Mesenteric fat pad (tissue), 1 donor: ENCODE results near the gene DPYSL5. TPM values are rescaled to one million over a fixed set of nuclear protein-coding genes. Genes with fewer than 3 reads are reported as not detected.
"Not testable (repeated sequence)": the region's sequence is repeated elsewhere in the genome, so short reads cannot be mapped to it uniquely, and the experiment has no call there.

Experiments
- DNase-seq: peaks from one replicate; pipeline ENCODE4 v3.0.0-alpha.2; 2020; ENCODE audit warnings: low spot score
- long read RNA-seq: library from polyadenylated mRNA; unstranded; transcript quantifications from one replicate; pipeline ENCODE4 v2.0.0, GENCODE V29; 2020
- total RNA-seq: library from RNA; stranded (reverse); fragmentation: NEBNext Ultra II Directional; extraction: Animal tissue kit (Norgen Biotek cat#: 25700); gene quantifications from one replicate; pipeline ENCODE4 v1.2.1, GENCODE V29; 2021
- donor health status: DM: yes; HTN: yes; CAD: no.

Gene DPYSL5
- total RNA-seq: not detected
- long read RNA-seq: 0 reads

- no peak for DNase-seq
These were observed at the start of gene DPYSL5 for GRCh38 chr2:26847655-26848335. Gene DPYSL5 (plus strand): TSS chr2:26848132. CDS start chr2:26898500, 50,368 bp downstream.

- no peak for DNase-seq
These were observed 46.6 kb upstream of the DPYSL5 start for GRCh38 chr2:26801328-26801727.

- DNase-seq: no peak
These were observed 46.1 kb upstream of the DPYSL5 start for GRCh38 chr2:26801796-26802195.

GRCh38 chr2:26805241-26805676 lies 42.7 kb upstream of the DPYSL5 start:
- DNase-seq: no peak

GRCh38 chr2:26807788-26808460 lies 40.0 kb upstream of the DPYSL5 start:
- DNase-seq: no peak

- DNase-seq: no peak
These were observed 38.7 kb upstream of the DPYSL5 start for GRCh38 chr2:26809211-26809610.

- no peak for DNase-seq
These were observed 37.9 kb upstream of the DPYSL5 start for GRCh38 chr2:26809876-26810577.

GRCh38 chr2:26811261-26811660 lies 36.7 kb upstream of the DPYSL5 start:
- no peak for DNase-seq

- DNase-seq: no peak
These were observed 35.9 kb upstream of the DPYSL5 start for GRCh38 chr2:26811791-26812694.

GRCh38 chr2:26812731-26813130 lies 35.2 kb upstream of the DPYSL5 start:
- DNase-seq: no peak

GRCh38 chr2:26814072-26814765 lies 33.7 kb upstream of the DPYSL5 start:
- not testable (repeated sequence) for DNase-seq

- no peak for DNase-seq
These were observed 31.0 kb upstream of the DPYSL5 start for GRCh38 chr2:26816893-26817292.

GRCh38 chr2:26818255-26818654 lies 29.7 kb upstream of the DPYSL5 start:
- DNase-seq: no peak

- no peak for DNase-seq
These were observed 29.0 kb upstream of the DPYSL5 start for GRCh38 chr2:26818972-26819371.

GRCh38 chr2:26820932-26821331 lies 27.0 kb upstream of the DPYSL5 start:
- no peak for DNase-seq

- DNase-seq: no peak
These were observed 25.1 kb upstream of the DPYSL5 start for GRCh38 chr2:26822877-26823276.

GRCh38 chr2:26838121-26838906 lies 9.6 kb upstream of the DPYSL5 start:
- DNase-seq: no peak

GRCh38 chr2:26840937-26841610 lies 6.9 kb upstream of the DPYSL5 start:
- DNase-seq: no peak

- no peak for DNase-seq
These were observed 4.9 kb upstream of the DPYSL5 start for GRCh38 chr2:26843041-26843440.
